ENCODE measurements around the gene LIN37. TPM values are rescaled to one million over a fixed set of nuclear protein-coding genes. Genes with fewer than 3 reads are reported as not detected.
A peak's percentile ranks its signal among the peaks of the same experiment; 100 is the strongest.

The LIN37 gene
- total RNA-seq, 2 donors from 2014 or later: 11.2 to 25.0 TPM

DNA sequence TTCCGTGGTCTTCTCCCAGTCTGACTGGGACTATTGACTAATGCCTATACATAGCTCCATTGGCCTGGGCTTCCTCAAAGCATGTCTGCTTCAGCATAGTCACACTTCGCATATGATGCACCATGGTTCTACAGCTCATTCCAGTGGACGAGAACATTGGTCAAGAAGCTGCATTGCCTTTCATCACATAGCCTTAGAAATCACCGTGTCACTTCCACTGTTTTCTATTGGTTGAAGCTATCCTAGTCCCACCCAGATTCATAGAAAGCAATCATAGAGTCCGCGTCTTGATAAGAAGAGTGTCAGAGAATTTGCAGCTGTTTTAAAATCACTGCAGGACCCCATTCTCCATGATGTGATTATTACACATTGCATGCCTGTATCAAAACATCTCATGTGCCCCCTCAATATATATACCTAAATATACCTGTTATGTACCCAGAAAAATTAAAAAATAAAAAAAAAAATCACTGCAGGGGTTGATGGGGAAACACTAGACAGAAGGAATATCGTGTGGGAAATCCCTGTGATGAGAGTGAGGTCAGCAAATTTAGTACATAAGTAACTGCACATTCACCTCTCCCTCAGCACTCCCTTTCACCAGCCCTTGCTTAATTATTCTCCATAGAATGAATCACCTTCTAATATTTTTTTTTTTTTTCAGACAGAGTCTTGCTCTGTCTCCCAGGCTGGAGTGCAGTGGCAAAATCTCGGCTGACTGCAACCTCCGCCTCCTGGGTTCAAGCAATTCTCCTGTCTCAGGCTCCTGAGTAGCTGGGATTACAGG, 24.8 kb downstream of the LIN37 start:
- ATAC-seq (no peak), DNase-seq (ENCODE audit: low spot score in 2 of 2) (no peak)
- Mint-ChIP-seq H3K27ac (no peak overlapping the region), H3K9me3 (no peaks in the 10 kb centered on the region), H3K36me3 (peaks cover 0 to 16% of the 10 kb centered on the region in 2 donors)

DNA sequence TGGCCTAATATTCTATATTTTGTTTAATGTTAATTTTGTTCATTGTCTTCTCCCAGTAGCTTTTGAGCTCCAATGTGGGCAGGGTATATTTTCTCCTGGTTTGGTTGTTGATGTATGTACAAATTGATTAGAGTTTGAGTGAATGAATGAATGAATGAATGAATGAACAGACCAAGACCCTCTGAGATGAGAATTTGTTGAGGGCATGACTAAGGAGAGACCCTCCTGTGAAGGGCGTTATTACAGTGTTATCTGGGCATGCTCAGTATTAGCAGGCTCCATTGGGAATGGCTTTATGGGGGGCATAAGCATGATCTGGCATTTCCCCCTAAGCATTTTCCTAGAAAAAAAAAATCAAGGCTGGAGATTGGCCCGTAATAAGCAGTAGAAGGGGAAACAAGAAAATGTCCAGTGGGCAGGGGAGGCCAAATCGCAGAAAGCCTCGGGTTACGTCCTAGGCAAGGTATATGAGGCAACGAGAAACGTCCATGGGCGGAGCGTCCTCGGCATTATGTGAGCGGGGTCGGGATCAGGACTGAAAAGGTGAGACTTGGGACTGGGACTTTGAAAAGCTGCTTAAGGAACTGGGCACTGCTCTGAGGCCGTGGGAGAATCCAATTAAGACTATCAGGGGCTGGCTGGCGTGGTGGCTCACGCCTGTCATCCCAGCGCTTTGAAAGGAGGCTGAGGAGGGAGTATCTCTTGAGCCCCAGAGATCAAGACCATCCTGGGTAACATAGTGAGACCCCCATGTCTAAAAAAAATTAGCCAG, 26.1 kb downstream of the LIN37 start:
- no peak for DNase-seq (ENCODE audit: low spot score in 2 of 2)
- Mint-ChIP-seq H3K36me3 (peaks cover 0 to 3% of the 10 kb centered on the region in 2 donors), H3K27ac (peak overlapping the region in 1 of 2 donors; percentile 76), H3K9me3 (no peaks in the 10 kb centered on the region)
- no peak for ATAC-seq

GRCh38 chr19:35775046-35775297, 26.6 kb downstream of the LIN37 start:
- H3K9me3 Mint-ChIP-seq: no peaks in the 10 kb centered on the region
- ATAC-seq (no peak), DNase-seq (ENCODE audit: low spot score in 2 of 2) (no peak)
- H3K36me3 Mint-ChIP-seq: no peaks in the 10 kb centered on the region
- peak overlapping the region in 1 of 2 donors; percentile 76 for H3K27ac Mint-ChIP-seq

- H3K9me3 Mint-ChIP-seq: no peaks in the 10 kb centered on the region
Measured at GRCh38 chr19:35775298-35776101, 27.1 kb downstream of the LIN37 start, which contains the start of gene ARHGAP33. Gene ARHGAP33, plus strand, starts transcription at chr19:35775564. Its CDS starts 95 bp downstream, at chr19:35775659.

GRCh38 chr19:35776102-35776788, 27.9 kb downstream of the LIN37 start:
- Mint-ChIP-seq H3K36me3 (no peaks in the 10 kb centered on the region), H3K9me3 (no peaks in the 10 kb centered on the region), H3K27ac (peak overlapping the region; percentile 6 to 47)
- no peak for ATAC-seq
- peak in 1 of 2 donors; percentile 53 for DNase-seq (ENCODE audit: low spot score in 2 of 2)

More at GRCh38 chr19:35775298-35776101, 27.1 kb downstream of the LIN37 start, which contains the start of gene ARHGAP33:
- Mint-ChIP-seq H3K36me3 (no peaks in the 10 kb centered on the region), H3K27ac (peak within 1 kb of the TSS; percentile 47 to 76)
- DNase-seq (ENCODE audit: low spot score in 2 of 2) (peak; percentile 98 to 100), ATAC-seq (peak; percentile 97 to 98)

DNA sequence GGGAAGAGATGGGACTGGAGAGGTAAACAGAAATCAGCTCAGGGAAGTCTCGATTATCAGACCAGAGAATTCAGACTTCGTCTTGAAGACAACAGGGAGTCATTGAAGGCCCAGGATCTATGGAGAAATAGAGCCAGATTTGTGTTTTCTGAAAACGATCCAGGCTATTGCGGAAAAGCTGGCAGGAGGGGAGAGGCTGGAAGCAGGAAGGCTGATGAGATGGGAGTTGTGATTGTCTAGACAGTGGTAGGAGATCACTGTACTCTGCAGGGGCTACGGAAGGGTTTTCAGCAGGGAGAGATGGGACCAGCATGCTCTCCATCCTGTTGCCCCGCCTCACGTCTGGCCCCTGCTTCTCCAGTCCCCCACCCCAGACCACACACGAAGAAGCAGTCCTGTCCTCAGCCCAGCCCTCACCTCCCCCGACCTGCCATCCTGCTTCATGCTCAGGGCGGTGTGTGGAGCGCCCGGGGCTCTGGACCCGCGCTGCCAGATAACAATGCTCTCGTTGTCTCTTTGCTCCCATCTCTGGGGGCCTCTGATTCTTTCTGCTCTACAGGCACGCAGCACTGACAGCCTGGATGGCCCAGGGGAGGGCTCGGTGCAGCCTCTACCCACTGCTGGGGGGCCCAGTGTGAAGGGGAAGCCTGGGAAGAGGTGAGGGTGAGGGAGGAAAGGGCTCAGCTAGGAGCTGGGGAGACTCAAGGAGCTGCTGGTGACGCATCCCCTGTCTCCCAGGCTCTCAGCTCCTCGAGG, 28.9 kb downstream of the LIN37 start:
- ATAC-seq (no peak), DNase-seq (ENCODE audit: low spot score in 2 of 2) (peak in 1 of 2 donors; percentile 43)
- H3K36me3 Mint-ChIP-seq: no peaks in the 10 kb centered on the region
- no peaks in the 10 kb centered on the region for H3K9me3 Mint-ChIP-seq
- peak overlapping the region in 1 of 2 donors; percentile 6 for H3K27ac Mint-ChIP-seq

DNA sequence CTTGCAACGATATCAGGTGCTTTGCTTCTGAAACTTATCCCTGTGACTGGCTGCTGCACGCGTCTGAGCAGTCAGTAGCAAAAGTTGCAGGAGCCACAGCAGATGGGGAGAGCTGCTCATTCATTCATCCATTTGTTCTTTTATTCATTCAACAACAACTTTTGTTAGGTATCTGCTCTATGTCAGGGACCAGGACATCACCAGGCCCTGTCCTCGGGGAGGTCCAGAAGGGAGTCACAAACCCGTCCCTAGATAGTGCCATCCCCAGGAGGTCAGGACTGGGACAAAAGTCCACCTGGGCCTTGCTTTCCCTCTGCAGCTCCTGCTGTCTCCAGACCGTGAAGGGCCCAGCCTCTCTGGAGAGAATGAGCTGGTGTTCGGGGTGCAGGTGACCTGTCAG, 29.6 kb downstream of the LIN37 start:
- Mint-ChIP-seq H3K36me3 (no peaks in the 10 kb centered on the region), H3K27ac (no peak overlapping the region), H3K9me3 (no peaks in the 10 kb centered on the region)
- DNase-seq (ENCODE audit: low spot score in 2 of 2) (no peak), ATAC-seq (no peak)

GRCh38 chr19:35779033-35779432, 30.7 kb downstream of the LIN37 start:
- no peaks in the 10 kb centered on the region for H3K9me3 Mint-ChIP-seq
- no peak for ATAC-seq
- no peak for DNase-seq (ENCODE audit: low spot score in 2 of 2)
- H3K27ac Mint-ChIP-seq: no peak overlapping the region
- H3K36me3 Mint-ChIP-seq: no peaks in the 10 kb centered on the region

DNA sequence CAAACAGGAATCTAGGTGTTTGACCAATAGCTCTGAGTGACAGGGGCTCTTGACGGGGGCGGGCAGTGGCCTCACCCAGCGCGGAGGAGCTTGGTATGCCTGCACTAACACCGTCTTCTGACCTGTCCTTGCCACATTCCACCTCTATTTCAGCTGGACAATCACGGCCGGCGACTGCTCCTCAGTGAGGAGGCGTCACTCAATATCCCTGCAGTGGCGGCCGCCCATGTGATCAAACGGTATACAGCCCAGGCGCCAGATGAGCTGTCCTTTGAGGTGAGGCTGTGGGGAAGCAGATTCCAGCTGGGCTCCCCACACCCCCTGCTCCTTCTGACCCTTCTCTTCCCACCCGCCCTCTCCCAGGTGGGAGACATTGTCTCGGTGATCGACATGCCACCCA, 31.7 kb downstream of the LIN37 start:
- no peak overlapping the region for H3K27ac Mint-ChIP-seq
- no peak for ATAC-seq
- H3K36me3 Mint-ChIP-seq: no peaks in the 10 kb centered on the region
- DNase-seq (ENCODE audit: low spot score in 2 of 2): no peak
- no peaks in the 10 kb centered on the region for H3K9me3 Mint-ChIP-seq

DNA sequence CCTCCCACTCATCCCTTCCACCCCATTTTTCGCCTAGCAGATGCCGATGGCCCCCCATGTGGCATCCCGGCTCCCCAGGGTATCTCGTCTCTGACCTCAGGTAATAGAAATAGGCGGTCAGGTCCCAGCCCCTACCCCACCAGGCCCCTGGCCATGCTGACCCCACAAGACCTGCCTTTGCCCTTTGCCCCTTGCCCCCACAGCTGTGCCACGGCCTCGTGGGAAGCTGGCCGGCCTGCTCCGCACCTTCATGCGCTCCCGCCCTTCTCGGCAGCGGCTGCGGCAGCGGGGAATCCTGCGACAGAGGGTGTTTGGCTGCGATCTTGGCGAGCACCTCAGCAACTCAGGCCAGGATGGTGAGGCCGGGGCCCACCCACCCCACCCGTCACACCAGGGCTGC, 32.3 kb downstream of the LIN37 start:
- no peaks in the 10 kb centered on the region for H3K9me3 Mint-ChIP-seq

GRCh38 chr19:35781650-35782049, 33.3 kb downstream of the LIN37 start:
- Mint-ChIP-seq H3K36me3 (no peaks in the 10 kb centered on the region), H3K27ac (no peak overlapping the region)
- ATAC-seq: no peak

More for the DNA sequence above, 32.3 kb downstream of the LIN37 start:
- DNase-seq (ENCODE audit: low spot score in 2 of 2) (no peak), ATAC-seq (no peak)
- H3K27ac Mint-ChIP-seq: no peak overlapping the region
- H3K36me3 Mint-ChIP-seq: no peaks in the 10 kb centered on the region

DNA sequence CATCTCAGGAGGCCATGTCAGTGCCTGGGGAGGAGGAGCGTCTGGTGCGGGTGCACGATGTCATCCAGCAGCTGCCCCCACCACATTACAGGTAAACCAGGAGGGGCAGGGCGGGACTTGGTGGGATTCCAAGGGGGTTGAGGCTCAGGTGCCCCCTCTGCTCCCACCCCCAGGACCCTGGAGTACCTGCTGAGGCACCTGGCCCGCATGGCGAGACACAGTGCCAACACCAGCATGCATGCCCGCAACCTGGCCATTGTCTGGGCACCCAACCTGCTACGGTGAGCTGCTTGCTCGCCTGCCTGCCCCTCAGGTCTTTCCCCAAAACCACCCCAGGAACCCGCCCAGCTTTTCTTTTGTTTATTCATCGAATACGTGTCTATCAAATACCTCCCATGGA, 34.2 kb downstream of the LIN37 start:
- no peak for ATAC-seq
- H3K27ac Mint-ChIP-seq: no peak overlapping the region

More at GRCh38 chr19:35781650-35782049, 33.3 kb downstream of the LIN37 start:
- no peaks in the 10 kb centered on the region for H3K9me3 Mint-ChIP-seq
- DNase-seq (ENCODE audit: low spot score in 2 of 2): no peak

DNA sequence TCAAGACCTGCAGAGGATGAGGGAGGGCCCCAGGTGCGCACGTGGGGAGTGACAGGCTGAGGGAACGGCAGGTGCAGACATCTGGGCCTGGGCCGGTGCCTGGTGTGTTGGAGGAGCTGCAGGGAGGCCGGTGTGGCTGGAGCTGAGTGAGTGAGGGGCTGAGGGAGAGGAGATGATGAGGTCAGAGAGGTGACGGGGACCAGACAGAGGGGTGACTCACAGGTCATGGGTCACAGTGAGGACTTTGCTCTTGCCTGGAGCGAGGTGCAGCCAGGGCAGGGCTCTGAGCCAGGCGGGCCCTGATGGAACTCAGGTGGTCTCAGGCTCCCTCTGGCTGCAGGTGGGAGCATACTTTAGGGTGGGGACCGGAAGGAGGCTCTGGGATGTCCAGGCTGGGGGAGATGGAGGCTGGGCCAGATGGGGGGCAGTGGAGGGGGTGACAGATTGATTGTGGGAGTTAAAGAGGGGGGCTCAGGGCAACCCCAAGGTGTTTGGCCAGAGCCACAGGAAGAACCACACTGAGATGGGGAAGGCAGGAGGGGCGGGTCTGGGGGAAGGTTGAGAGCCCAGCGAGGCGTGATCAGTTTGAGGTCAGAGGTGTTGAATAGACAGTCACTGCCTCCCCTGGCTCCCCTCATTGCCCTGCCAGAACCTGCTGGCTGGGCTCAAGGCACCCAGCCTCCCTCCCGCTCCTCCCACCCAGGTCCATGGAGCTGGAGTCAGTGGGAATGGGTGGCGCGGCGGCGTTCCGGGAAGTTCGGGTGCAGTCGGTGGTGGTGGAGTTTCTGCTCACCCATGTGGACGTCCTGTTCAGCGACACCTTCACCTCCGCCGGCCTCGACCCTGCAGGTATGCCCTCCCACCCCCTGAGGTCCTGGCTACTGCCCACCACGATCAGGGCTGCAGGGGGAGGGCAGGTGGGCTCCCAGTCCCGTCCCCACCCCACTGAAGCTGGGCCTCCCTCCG, 35.4 kb downstream of the LIN37 start:
- Mint-ChIP-seq H3K36me3 (no peaks in the 10 kb centered on the region), H3K9me3 (no peaks in the 10 kb centered on the region), H3K27ac (peak overlapping the region in 1 of 2 donors; percentile 5)
- ATAC-seq (peak in 1 of 2 donors; percentile 25), DNase-seq (ENCODE audit: low spot score in 2 of 2) (no peak)

More for the DNA sequence above, 34.2 kb downstream of the LIN37 start:
- no peak for DNase-seq (ENCODE audit: low spot score in 2 of 2)
- H3K36me3 Mint-ChIP-seq: no peaks in the 10 kb centered on the region
- no peaks in the 10 kb centered on the region for H3K9me3 Mint-ChIP-seq

- Mint-ChIP-seq H3K27ac (no peak overlapping the region), H3K36me3 (no peaks in the 10 kb centered on the region), H3K9me3 (no peaks in the 10 kb centered on the region)
- DNase-seq (ENCODE audit: low spot score in 2 of 2): no peak
- no peak for ATAC-seq
Measured at GRCh38 chr19:35784503-35785338, 36.3 kb downstream of the LIN37 start.

Data from activated naive CD4-positive, alpha-beta T cell treated with anti-CD3 and anti-CD28 coated beads, Interleukin-2, amount 50 U/mL, for 72 hours (primary cell).